HG03139 (cell line): ENCODE measurements around the gene NPEPL1.
"Not testable (repeated sequence)": the region's sequence is repeated elsewhere in the genome, so short reads cannot be mapped to it uniquely, and the experiment has no call there.

Source experiments
- ATAC-seq: cut with Tn5 transposase; IDR thresholded peaks from one replicate; pipeline ENCODE4 v1.9.1; 2021; ENCODE audit not compliant: unreplicated experiment

Gene NPEPL1

GRCh38 chr20:58712806-58713731 is 20.5 kb downstream of the NPEPL1 start:
- ATAC-seq = no peak

- ATAC-seq = no peak
Measured at GRCh38 chr20:58713801-58714339, 21.3 kb downstream of the NPEPL1 start.

- ATAC-seq = no peak
Measured at GRCh38 chr20:58714340-58714922, 21.8 kb downstream of the NPEPL1 start.

- ATAC-seq = no peak
Measured at GRCh38 chr20:58714923-58715351, 22.3 kb downstream of the NPEPL1 start.

- no peak for ATAC-seq
Measured at GRCh38 chr20:58715391-58715800, 22.8 kb downstream of the NPEPL1 start.

- no peak for ATAC-seq
Measured at GRCh38 chr20:58715801-58716475, 23.3 kb downstream of the NPEPL1 start.

GRCh38 chr20:58716476-58717277 is 24.1 kb downstream of the NPEPL1 start:
- no peak for ATAC-seq

- no peak for ATAC-seq
Measured at GRCh38 chr20:58717278-58718091, 24.9 kb downstream of the NPEPL1 start.

- no peak for ATAC-seq
Measured at GRCh38 chr20:58718121-58718563, 25.5 kb downstream of the NPEPL1 start.

GRCh38 chr20:58718729-58719128 is 26.1 kb downstream of the NPEPL1 start:
- no peak for ATAC-seq

GRCh38 chr20:58719258-58719657 is 26.7 kb downstream of the NPEPL1 start:
- ATAC-seq = no peak

GRCh38 chr20:58719971-58720371 is 27.4 kb downstream of the NPEPL1 start:
- ATAC-seq = no peak

GRCh38 chr20:58720890-58721289 is 28.3 kb downstream of the NPEPL1 start:
- ATAC-seq = no peak

- ATAC-seq = no peak
Measured at GRCh38 chr20:58721951-58722778, 29.6 kb downstream of the NPEPL1 start.

GRCh38 chr20:58722877-58723627 is 30.5 kb downstream of the NPEPL1 start:
- ATAC-seq = no peak

- no peak for ATAC-seq
Measured at GRCh38 chr20:58723628-58723984, 31.0 kb downstream of the NPEPL1 start.

- ATAC-seq = not testable (repeated sequence)
Measured at GRCh38 chr20:58726156-58726555, 33.6 kb downstream of the NPEPL1 start.

GRCh38 chr20:58731192-58731591 is 38.6 kb downstream of the NPEPL1 start:
- ATAC-seq = no peak
